NB4 (cell line): ENCODE measurements around the gene ZNF679.
"Not testable (repeated sequence)": the region's sequence is repeated elsewhere in the genome, so short reads cannot be mapped to it uniquely, and the experiment has no call there.

ENCODE experiments used
- DNase-seq: peaks from one replicate; pipeline ENCODE4 v3.0.0; 2010; ENCODE audit warnings: low read depth
- H3K4me3 ChIP-seq: one replicate; pipeline ENCODE4 v1.5.1; 2011; ENCODE audit warnings: mild to moderate bottlenecking, low read depth, low read length, moderate library complexity
- MYC ChIP-seq: IDR thresholded peaks from 2 replicates; pipeline ENCODE4 v1.6.1; 2011; ENCODE audit warnings: low read depth, low read length
- POLR2A ChIP-seq: IDR thresholded peaks from 2 replicates; pipeline ENCODE4 v1.6.1; 2011; ENCODE audit warnings: mild to moderate bottlenecking; ENCODE audit not compliant: insufficient read length; ENCODE audit errors: extremely low read depth
- TF ChIP-seq, protein P1 (sequence below): IDR thresholded peaks from one replicate; pipeline ENCODE4 v1.5.1; 2012; ENCODE audit warnings: low read depth, low read length
- TF ChIP-seq, protein P2 (sequence below): IDR thresholded peaks from 2 replicates; pipeline ENCODE4 v1.6.1; 2011; ENCODE audit warnings: low read depth, low read length

The ZNF679 gene

DNA sequence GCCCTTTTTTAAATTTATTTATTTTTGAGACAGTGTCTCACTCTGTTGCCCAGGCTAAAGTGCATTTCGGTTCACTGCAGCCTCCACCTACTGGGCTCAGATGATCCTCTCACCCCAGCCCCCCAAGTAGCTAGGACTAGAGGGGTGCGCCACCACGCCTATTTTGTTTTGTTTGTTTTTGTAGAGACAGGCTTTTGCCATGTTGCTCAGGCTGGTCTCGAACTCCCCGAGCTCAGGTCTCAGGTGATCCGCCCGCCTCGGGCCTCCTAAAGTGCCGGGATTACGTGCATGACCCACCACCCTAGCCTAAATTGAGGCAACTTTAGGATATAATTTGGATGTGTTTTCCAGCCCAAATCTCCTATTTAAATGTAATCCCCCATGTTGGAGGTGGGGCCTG lies 86.3 kb downstream of the ZNF679 start:
- H3K4me3 ChIP-seq, result peak overlapping the region; percentile 99
- DNase-seq, result peak; percentile 35
- TF ChIP-seq, protein P1, sequence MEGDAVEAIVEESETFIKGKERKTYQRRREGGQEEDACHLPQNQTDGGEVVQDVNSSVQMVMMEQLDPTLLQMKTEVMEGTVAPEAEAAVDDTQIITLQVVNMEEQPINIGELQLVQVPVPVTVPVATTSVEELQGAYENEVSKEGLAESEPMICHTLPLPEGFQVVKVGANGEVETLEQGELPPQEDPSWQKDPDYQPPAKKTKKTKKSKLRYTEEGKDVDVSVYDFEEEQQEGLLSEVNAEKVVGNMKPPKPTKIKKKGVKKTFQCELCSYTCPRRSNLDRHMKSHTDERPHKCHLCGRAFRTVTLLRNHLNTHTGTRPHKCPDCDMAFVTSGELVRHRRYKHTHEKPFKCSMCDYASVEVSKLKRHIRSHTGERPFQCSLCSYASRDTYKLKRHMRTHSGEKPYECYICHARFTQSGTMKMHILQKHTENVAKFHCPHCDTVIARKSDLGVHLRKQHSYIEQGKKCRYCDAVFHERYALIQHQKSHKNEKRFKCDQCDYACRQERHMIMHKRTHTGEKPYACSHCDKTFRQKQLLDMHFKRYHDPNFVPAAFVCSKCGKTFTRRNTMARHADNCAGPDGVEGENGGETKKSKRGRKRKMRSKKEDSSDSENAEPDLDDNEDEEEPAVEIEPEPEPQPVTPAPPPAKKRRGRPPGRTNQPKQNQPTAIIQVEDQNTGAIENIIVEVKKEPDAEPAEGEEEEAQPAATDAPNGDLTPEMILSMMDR, result no peak
- TF ChIP-seq MYC, result no peak
- TF ChIP-seq POLR2A, result no peak
- TF ChIP-seq, protein P2, sequence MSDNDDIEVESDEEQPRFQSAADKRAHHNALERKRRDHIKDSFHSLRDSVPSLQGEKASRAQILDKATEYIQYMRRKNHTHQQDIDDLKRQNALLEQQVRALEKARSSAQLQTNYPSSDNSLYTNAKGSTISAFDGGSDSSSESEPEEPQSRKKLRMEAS, result no peak

DNA sequence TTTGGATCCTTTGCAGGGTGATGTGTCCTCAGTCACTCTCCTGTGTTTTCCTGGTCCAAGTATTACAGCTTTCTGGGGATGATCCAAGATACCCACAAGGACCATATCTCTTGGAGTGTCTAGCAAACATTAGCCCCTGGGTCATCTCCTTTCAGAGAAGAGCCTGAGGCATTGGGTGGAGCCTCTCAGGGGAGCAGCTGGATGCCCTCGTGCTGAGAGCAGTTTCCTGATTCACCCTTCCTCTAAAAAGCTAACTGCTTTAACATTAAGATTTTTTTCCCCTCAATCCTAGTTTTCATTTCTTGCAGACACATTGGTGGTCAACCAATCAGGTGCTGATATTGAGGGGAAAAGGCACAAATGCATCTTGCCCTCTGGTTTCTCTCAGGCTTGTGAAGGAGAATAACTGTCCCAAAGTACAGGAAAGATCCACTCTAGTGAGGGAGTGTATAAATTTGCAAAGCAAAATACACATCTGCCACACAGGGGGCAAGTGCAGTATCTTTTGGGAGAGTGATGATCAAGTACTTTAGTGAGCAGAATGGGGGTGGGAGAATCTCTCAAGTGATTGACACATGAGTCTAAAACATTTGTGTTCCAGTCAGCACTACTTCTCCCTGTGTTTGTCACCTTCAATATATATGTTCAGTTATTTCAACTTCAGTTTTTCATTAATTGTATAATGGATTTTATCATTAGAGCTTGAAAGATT lies 87.9 kb downstream of the ZNF679 start:
- DNase-seq, result not testable (repeated sequence)
- peak overlapping the region; percentile 99 for H3K4me3 ChIP-seq
